Activated CD4-positive, alpha-beta T cell treated with anti-CD3 and anti-CD28 coated beads, Interleukin-2, amount 10 ng/mL, durations not matched to agents 7 days and 5 days (primary cell): ENCODE measurements around the gene YJEFN3. TPM values are rescaled to one million over a fixed set of nuclear protein-coding genes. Genes with fewer than 3 reads are reported as not detected.

ENCODE experiments used
- CTCF ChIA-PET: fragments of 350-600 bp; sonication (Branson Sonifier 250); formaldehyde crosslinking; loops from one replicate; lab custom pipeline; 2021; ENCODE audit warnings: antibody characterized with exemption; lab: Charles Lee
- POLR2A ChIA-PET: fragments of 350-600 bp; sonication (Branson Sonifier 250); formaldehyde crosslinking; loops from one replicate; lab custom pipeline; 2021; ENCODE audit warnings: antibody characterized with exemption; lab: Charles Lee
- DNase-seq: peaks from one replicate; pipeline ENCODE4 v3.0.0-alpha.2; 2020
- H3K27ac Mint-ChIP-seq: one replicate; pipeline ENCODE4 v1.8.0; 2021; ENCODE audit warnings: mild to moderate bottlenecking, moderate library complexity, mixed read lengths
- H3K27me3 Mint-ChIP-seq: one replicate; pipeline ENCODE4 v1.8.0; 2021; ENCODE audit warnings: mixed read lengths
- H3K36me3 Mint-ChIP-seq: one replicate; pipeline ENCODE4 v1.8.0; 2021; ENCODE audit warnings: low read depth, mixed read lengths
- H3K4me1 Mint-ChIP-seq: one replicate; pipeline ENCODE4 v1.8.0; 2021; ENCODE audit warnings: mixed read lengths
- H3K4me3 Mint-ChIP-seq: one replicate; pipeline ENCODE4 v1.8.0; 2021; ENCODE audit warnings: mild to moderate bottlenecking, moderate library complexity, mixed read lengths
- H3K9me3 Mint-ChIP-seq: one replicate; pipeline ENCODE4 v1.8.0; 2021; ENCODE audit warnings: mixed read lengths
- total RNA-seq, 2 experiments: library from RNA; stranded (reverse); gene quantifications; one replicate each; pipeline ENCODE4 v1.2.3, GENCODE V29; 2021

Gene YJEFN3
- total RNA-seq: 10 to 100 TPM; 12.8 to 13.2 TPM

- DNase-seq: no peak
- peaks cover 18% of the 10 kb centered on the region for H3K4me1 Mint-ChIP-seq
- peaks cover 16% of the 10 kb centered on the region for H3K36me3 Mint-ChIP-seq
- ChIA-PET CTCF (interaction anchor here (1.1 kb wide), 1 partner anchor 115 kb away, joined by 3 read pairs; the partner anchor contains the start of gene GMIP), POLR2A (no interaction called here)
- H3K9me3 Mint-ChIP-seq: no peaks in the 10 kb centered on the region
- H3K27ac Mint-ChIP-seq: no peak within 1 kb of the TSS
- H3K4me3 Mint-ChIP-seq: no peak within 1 kb of the TSS
- no peaks in the 10 kb centered on the region for H3K27me3 Mint-ChIP-seq
Observed at GRCh38 chr19:19528721-19529490, at the start of gene YJEFN3. Gene YJEFN3 (plus strand): TSS chr19:19528911. CDS start chr19:19528933, 22 bp downstream.

- CTCF ChIA-PET: interaction anchor here (1.5 to 2.0 kb wide), 2 partner anchors 10 to 11 kb away, joined by 3 to 7 read pairs; no protein-coding TSS in a partner anchor
- Mint-ChIP-seq H3K4me1 (peaks cover 60% of the 10 kb centered on the region), H3K36me3 (peaks cover 32% of the 10 kb centered on the region), H3K27ac (peak overlapping the region; percentile 19), H3K4me3 (no peak overlapping the region), H3K9me3 (no peaks in the 10 kb centered on the region), H3K27me3 (no peaks in the 10 kb centered on the region)
- POLR2A ChIA-PET: no interaction called here
- peak; percentile 32 for DNase-seq
Observed at GRCh38 chr19:19480688-19481087, 48.0 kb upstream of the YJEFN3 start.

- Mint-ChIP-seq H3K9me3 (no peaks in the 10 kb centered on the region), H3K4me1 (peaks cover 54% of the 10 kb centered on the region), H3K36me3 (peaks cover 25% of the 10 kb centered on the region), H3K27me3 (no peaks in the 10 kb centered on the region), H3K27ac (peak overlapping the region; percentile 69), H3K4me3 (no peak overlapping the region)
- ChIA-PET CTCF (interaction anchor here (0.6 to 2.0 kb wide), 6 partner anchors 8 to 87 kb away, joined by 3 to 7 read pairs (median 3); no protein-coding TSS in a partner anchor), POLR2A (no interaction called here)
- no peak for DNase-seq
Observed at GRCh38 chr19:19482809-19483596, 45.7 kb upstream of the YJEFN3 start.

GRCh38 chr19:19485161-19485997 is 43.3 kb upstream of the YJEFN3 start:
- Mint-ChIP-seq H3K27me3 (no peaks in the 10 kb centered on the region), H3K36me3 (peaks cover 22% of the 10 kb centered on the region), H3K9me3 (no peaks in the 10 kb centered on the region), H3K4me1 (peaks cover 61% of the 10 kb centered on the region), H3K27ac (peak overlapping the region; percentile 82), H3K4me3 (no peak overlapping the region)
- ChIA-PET POLR2A (no interaction called here), CTCF (interaction anchor here (0.8 to 1.0 kb wide), 2 partner anchors 10 to 16 kb away, joined by 3 to 4 read pairs; no protein-coding TSS in a partner anchor)
- DNase-seq: no peak

GRCh38 chr19:19485998-19486290 is 42.8 kb upstream of the YJEFN3 start:
- no peaks in the 10 kb centered on the region for H3K27me3 Mint-ChIP-seq
- H3K27ac Mint-ChIP-seq: peak overlapping the region; percentile 57
- POLR2A ChIA-PET: no interaction called here
- H3K9me3 Mint-ChIP-seq: no peaks in the 10 kb centered on the region
- no peak overlapping the region for H3K4me3 Mint-ChIP-seq
- H3K4me1 Mint-ChIP-seq: peaks cover 58% of the 10 kb centered on the region
- CTCF ChIA-PET: interaction anchor here (1.0 kb wide), 1 partner anchor 11 kb away, joined by 4 read pairs; no protein-coding TSS in a partner anchor
- no peak for DNase-seq
- H3K36me3 Mint-ChIP-seq: peaks cover 22% of the 10 kb centered on the region

- H3K27ac Mint-ChIP-seq: peak overlapping the region; percentile 68
- no peak overlapping the region for H3K4me3 Mint-ChIP-seq
- H3K4me1 Mint-ChIP-seq: peaks cover 55% of the 10 kb centered on the region
- peaks cover 21% of the 10 kb centered on the region for H3K36me3 Mint-ChIP-seq
- no peaks in the 10 kb centered on the region for H3K9me3 Mint-ChIP-seq
- POLR2A ChIA-PET: no interaction called here
- no peaks in the 10 kb centered on the region for H3K27me3 Mint-ChIP-seq
- no peak for DNase-seq
- CTCF ChIA-PET: interaction anchor here (1.0 to 1.3 kb wide), 2 partner anchors 74 to 113 kb away, joined by 6 read pairs; no protein-coding TSS in a partner anchor
Observed at GRCh38 chr19:19486343-19487076, 42.2 kb upstream of the YJEFN3 start.

GRCh38 chr19:19487077-19487949 is 41.4 kb upstream of the YJEFN3 start:
- POLR2A ChIA-PET: no interaction called here
- Mint-ChIP-seq H3K4me1 (peaks cover 53% of the 10 kb centered on the region), H3K4me3 (no peak overlapping the region), H3K27me3 (no peaks in the 10 kb centered on the region), H3K27ac (peak overlapping the region; percentile 100), H3K36me3 (peaks cover 19% of the 10 kb centered on the region), H3K9me3 (no peaks in the 10 kb centered on the region)
- CTCF ChIA-PET: interaction anchor here (1.0 to 1.5 kb wide), 3 partner anchors 29 to 114 kb away, joined by 6 read pairs; no protein-coding TSS in a partner anchor
- DNase-seq: no peak

GRCh38 chr19:19487950-19488874 is 40.5 kb upstream of the YJEFN3 start:
- ChIA-PET POLR2A (no interaction called here), CTCF (interaction anchor here (1.2 to 4.2 kb wide), 3 partner anchors 30 to 124 kb away, joined by 3 to 50 read pairs (median 6); no protein-coding TSS in a partner anchor)
- peaks cover 50% of the 10 kb centered on the region for H3K4me1 Mint-ChIP-seq
- peak overlapping the region; percentile 100 for H3K27ac Mint-ChIP-seq
- no peaks in the 10 kb centered on the region for H3K27me3 Mint-ChIP-seq
- peaks cover 24% of the 10 kb centered on the region for H3K36me3 Mint-ChIP-seq
- DNase-seq: no peak
- no peaks in the 10 kb centered on the region for H3K9me3 Mint-ChIP-seq
- H3K4me3 Mint-ChIP-seq: peak overlapping the region; percentile 62

- H3K36me3 Mint-ChIP-seq: peaks cover 28% of the 10 kb centered on the region
- ChIA-PET CTCF (interaction anchor here (1.2 to 4.2 kb wide), 9 partner anchors 19 to 125 kb away, joined by 3 to 50 read pairs (median 8); partner anchors contain the start of gene GATAD2A), POLR2A (no interaction called here)
- peak; percentile 98 for DNase-seq
- peak overlapping the region; percentile 62 for H3K4me3 Mint-ChIP-seq
- peaks cover 48% of the 10 kb centered on the region for H3K4me1 Mint-ChIP-seq
- no peaks in the 10 kb centered on the region for H3K9me3 Mint-ChIP-seq
- H3K27me3 Mint-ChIP-seq: no peaks in the 10 kb centered on the region
- peak overlapping the region; percentile 100 for H3K27ac Mint-ChIP-seq
Observed at GRCh38 chr19:19488875-19489690, 39.6 kb upstream of the YJEFN3 start.
